IPS-18c (cell line): ENCODE results near the gene ANO6.
"Not testable (repeated sequence)": the region's sequence is repeated elsewhere in the genome, so short reads cannot be mapped to it uniquely, and the experiment has no call there.

Experiments used
- H3K4me3 ChIP-seq: 2 replicates; pipeline ENCODE4 v1.7.0; 2013; ENCODE audit warnings: low read depth, mild to moderate bottlenecking, low read length, moderate library complexity; ENCODE audit not compliant: insufficient read depth
- H3K9me3 ChIP-seq: one replicate; pipeline ENCODE4 v1.6.1; 2013; ENCODE audit warnings: mild to moderate bottlenecking, low read length, moderate library complexity; ENCODE audit not compliant: control insufficient read depth, insufficient read depth

ANO6 gene

GRCh38 chr12:45215419-45216229 is at the start of gene ANO6:
Gene ANO6, plus strand, starts transcription at chr12:45216095. Its CDS starts 227 bp downstream, at chr12:45216322.
- peak within 1 kb of the TSS; percentile 70 for H3K4me3 ChIP-seq
- no peaks in the 10 kb centered on the region for H3K9me3 ChIP-seq

GRCh38 chr12:45168976-45169375 is 46.9 kb upstream of the ANO6 start:
- Histone ChIP-seq H3K9me3 (no peaks in the 10 kb centered on the region), H3K4me3 (no peak overlapping the region)

GRCh38 chr12:45170456-45171042 is 45.3 kb upstream of the ANO6 start:
- Histone ChIP-seq H3K9me3 (no peaks in the 10 kb centered on the region), H3K4me3 (no peak overlapping the region)

GRCh38 chr12:45173293-45173692 is 42.6 kb upstream of the ANO6 start:
- not testable (repeated sequence) for H3K9me3 ChIP-seq, H3K4me3 ChIP-seq

GRCh38 chr12:45174595-45174994 is 41.3 kb upstream of the ANO6 start:
- no peak overlapping the region for H3K4me3 ChIP-seq
- H3K9me3 ChIP-seq: peaks cover 5% of the 10 kb centered on the region

- H3K9me3 ChIP-seq: peaks cover 5% of the 10 kb centered on the region
- no peak overlapping the region for H3K4me3 ChIP-seq
Measured at GRCh38 chr12:45178771-45179170, 37.1 kb upstream of the ANO6 start.

- H3K9me3 ChIP-seq: no peaks in the 10 kb centered on the region
- no peak overlapping the region for H3K4me3 ChIP-seq
Measured at GRCh38 chr12:45182511-45182910, 33.4 kb upstream of the ANO6 start.

- Histone ChIP-seq H3K4me3 (no peak overlapping the region), H3K9me3 (no peaks in the 10 kb centered on the region)
Measured at GRCh38 chr12:45183246-45183645, 32.6 kb upstream of the ANO6 start.

GRCh38 chr12:45184147-45184963 is 31.5 kb upstream of the ANO6 start:
- Histone ChIP-seq H3K4me3 (no peak overlapping the region), H3K9me3 (no peaks in the 10 kb centered on the region)

GRCh38 chr12:45186762-45187161 is 29.1 kb upstream of the ANO6 start:
- no peaks in the 10 kb centered on the region for H3K9me3 ChIP-seq
- H3K4me3 ChIP-seq: no peak overlapping the region

- Histone ChIP-seq H3K9me3 (no peaks in the 10 kb centered on the region), H3K4me3 (no peak overlapping the region)
Measured at GRCh38 chr12:45189766-45190403, 26.0 kb upstream of the ANO6 start.

GRCh38 chr12:45191239-45191638 is 24.7 kb upstream of the ANO6 start:
- no peaks in the 10 kb centered on the region for H3K9me3 ChIP-seq
- no peak overlapping the region for H3K4me3 ChIP-seq

GRCh38 chr12:45192707-45193106 is 23.2 kb upstream of the ANO6 start:
- H3K4me3 ChIP-seq: no peak overlapping the region
- H3K9me3 ChIP-seq: no peaks in the 10 kb centered on the region

GRCh38 chr12:45200491-45201043 is 15.3 kb upstream of the ANO6 start:
- H3K4me3 ChIP-seq: no peak overlapping the region

GRCh38 chr12:45203767-45204166 is 12.1 kb upstream of the ANO6 start:
- H3K4me3 ChIP-seq: no peak overlapping the region
- peaks cover 2% of the 10 kb centered on the region for H3K9me3 ChIP-seq

More at GRCh38 chr12:45200491-45201043, 15.3 kb upstream of the ANO6 start:
- peaks cover 2% of the 10 kb centered on the region for H3K9me3 ChIP-seq

GRCh38 chr12:45204757-45205156 is 11.1 kb upstream of the ANO6 start:
- Histone ChIP-seq H3K9me3 (peaks cover 2% of the 10 kb centered on the region), H3K4me3 (no peak overlapping the region)

GRCh38 chr12:45205165-45205825 is 10.6 kb upstream of the ANO6 start:
- Histone ChIP-seq H3K4me3 (no peak overlapping the region), H3K9me3 (peaks cover 2% of the 10 kb centered on the region)
